Nephron progenitor cell (in vitro differentiated cells): Measurements from ENCODE around the gene SMIM30.
"Not testable (repeated sequence)": the region's sequence is repeated elsewhere in the genome, so short reads cannot be mapped to it uniquely, and the experiment has no call there.

Experiments used
- DNase-seq: peaks from one replicate; pipeline ENCODE4 v3.0.0; 2021
- H3K27ac Mint-ChIP-seq: 2 replicates; pipeline ENCODE4 v1.8.0; 2021; ENCODE audit warnings: mild to moderate bottlenecking, moderate library complexity, mixed read lengths
- H3K27me3 Mint-ChIP-seq: 2 replicates; pipeline ENCODE4 v1.8.0; 2021; ENCODE audit warnings: mild to moderate bottlenecking, low read depth, mixed read lengths; ENCODE audit not compliant: poor library complexity
- H3K36me3 Mint-ChIP-seq: 2 replicates; pipeline ENCODE4 v1.8.0; 2021; ENCODE audit warnings: low read depth, mixed read lengths
- H3K4me1 Mint-ChIP-seq: 2 replicates; pipeline ENCODE4 v1.8.0; 2021; ENCODE audit warnings: mixed read lengths
- H3K4me3 Mint-ChIP-seq: 2 replicates; pipeline ENCODE4 v1.8.0; 2021; ENCODE audit warnings: mild to moderate bottlenecking, moderate library complexity, mixed read lengths
- H3K9me3 Mint-ChIP-seq: 2 replicates; pipeline ENCODE4 v1.8.0; 2021; ENCODE audit warnings: mild to moderate bottlenecking, moderate library complexity, mixed read lengths
- CTCF ChIP-seq: fragments of 200-600 bp; sonication (generic); IDR thresholded peaks from 2 replicates; pipeline ENCODE4 v1.5.0; 2021; ENCODE audit warnings: antibody characterized with exemption

The SMIM30 gene

GRCh38 chr7:113120647-113121046 is 2.3 kb upstream of the SMIM30 start:
- no peak for TF ChIP-seq CTCF
- Mint-ChIP-seq H3K9me3 (no peaks in the 10 kb centered on the region), H3K27ac (no peak overlapping the region), H3K36me3 (peaks cover 10% of the 10 kb centered on the region), H3K27me3 (peaks cover 8% of the 10 kb centered on the region), H3K4me3 (no peak overlapping the region), H3K4me1 (peaks cover 19% of the 10 kb centered on the region)
- DNase-seq, result no peak

- no peak for TF ChIP-seq CTCF
- Mint-ChIP-seq H3K4me1 (peaks cover 19% of the 10 kb centered on the region), H3K27ac (no peak overlapping the region), H3K36me3 (peaks cover 16% of the 10 kb centered on the region), H3K9me3 (no peaks in the 10 kb centered on the region), H3K27me3 (peaks cover 8% of the 10 kb centered on the region), H3K4me3 (peak overlapping the region; percentile 90)
- no peak for DNase-seq
Measured at GRCh38 chr7:113119429-113119828, 1.1 kb upstream of the SMIM30 start.

- Mint-ChIP-seq H3K4me3 (peak overlapping the region; percentile 90), H3K27ac (peak overlapping the region; percentile 60), H3K36me3 (peaks cover 22% of the 10 kb centered on the region), H3K4me1 (peaks cover 19% of the 10 kb centered on the region)
- H3K27me3 Mint-ChIP-seq, H3K9me3 Mint-ChIP-seq, DNase-seq: not testable (repeated sequence)
Measured at GRCh38 chr7:113117374-113117774, 980 bp downstream of the SMIM30 start.

- Mint-ChIP-seq H3K4me3 (no peak overlapping the region), H3K36me3 (peaks cover 22% of the 10 kb centered on the region), H3K27ac (no peak overlapping the region), H3K4me1 (peaks cover 16% of the 10 kb centered on the region), H3K9me3 (no peaks in the 10 kb centered on the region), H3K27me3 (peaks cover 3% of the 10 kb centered on the region)
- TF ChIP-seq CTCF, result no peak
- DNase-seq, result no peak
Measured at GRCh38 chr7:113113912-113114311, 4.4 kb downstream of the SMIM30 start.

GRCh38 chr7:113109718-113110117 is 8.6 kb downstream of the SMIM30 start:
- H3K9me3 Mint-ChIP-seq, result no peaks in the 10 kb centered on the region
- no peak for DNase-seq
- H3K27ac Mint-ChIP-seq, result peak overlapping the region; percentile 1
- no peak for TF ChIP-seq CTCF
- peaks cover 9% of the 10 kb centered on the region for H3K36me3 Mint-ChIP-seq
- no peaks in the 10 kb centered on the region for H3K4me1 Mint-ChIP-seq
- no peaks in the 10 kb centered on the region for H3K27me3 Mint-ChIP-seq
- H3K4me3 Mint-ChIP-seq, result no peak overlapping the region

GRCh38 chr7:113100121-113100603 is 18.2 kb downstream of the SMIM30 start:
- Mint-ChIP-seq H3K4me1 (no peaks in the 10 kb centered on the region), H3K4me3 (no peak overlapping the region), H3K27ac (no peak overlapping the region), H3K9me3 (no peaks in the 10 kb centered on the region), H3K36me3 (no peaks in the 10 kb centered on the region), H3K27me3 (peaks cover 5% of the 10 kb centered on the region)
- TF ChIP-seq CTCF, result no peak
- DNase-seq, result no peak
